ENCODE measurements around the gene CELF2. TPM values are rescaled to one million over a fixed set of nuclear protein-coding genes. Genes with fewer than 3 reads are reported as not detected.
A peak's percentile ranks its signal among the peaks of the same experiment; 100 is the strongest.

The CELF2 gene
- total and polyA plus RNA-seq, 9 of the 15 experiments (the other 6 are each of a cell fraction or from before 2014, with no cell fraction given) = 4.0 to 20.3 (median 11.1) TPM

GRCh38 chr10:11284291-11285085 is 266.8 kb downstream of the CELF2 start (continued):
- TF ChIP-seq ZNF274 (IDR thresholded peaks at IDR 0.05; ENCODE audit: borderline replicate concordance, low read depth, low read length) (no peak), SMARCA5 (IDR thresholded peaks at IDR 0.05) (no peak), ATF2 (CRISPR knock-in tag; IDR thresholded peaks at IDR 0.05) (no peak), ZZZ3 (IDR thresholded peaks at IDR 0.05) (no peak), GATA2 (CRISPR knock-in tag; IDR thresholded peaks at IDR 0.05) (no peak), BRF1 (IDR thresholded peaks at IDR 0.05; ENCODE audit: borderline replicate concordance, extremely low read depth, insufficient read length) (no peak), EHMT2 (IDR thresholded peaks at IDR 0.05) (peak; percentile 50; the same call in 1 of the 2 replicates), KAT7 (CRISPR knock-in tag; IDR thresholded peaks at IDR 0.05; ENCODE audit: borderline replicate concordance) (no peak), ZFP91 (CRISPR knock-in tag; IDR thresholded peaks at IDR 0.05) (no peak), ZFP30 (CRISPR knock-in tag; IDR thresholded peaks at IDR 0.05; ENCODE audit: borderline replicate concordance) (no peak), XRCC5 (IDR thresholded peaks at IDR 0.05; ENCODE audit: low read depth, low read length) (no peak), DEAF1 (CRISPR knock-in tag; IDR thresholded peaks at IDR 0.05) (no peak), ZNF395 (CRISPR knock-in tag; IDR thresholded peaks at IDR 0.05) (no peak), THRB (CRISPR knock-in tag; conservative IDR thresholded peaks at IDR 0.05) (no peak; the same call in 1 of the 2 replicates), ZNF316 (IDR thresholded peaks at IDR 0.05) (no peak), ZNF740 (CRISPR knock-in tag; IDR thresholded peaks at IDR 0.05) (no peak), ZNF740 (tag; IDR thresholded peaks at IDR 0.05) (no peak), SETDB1 (IDR thresholded peaks at IDR 0.05; ENCODE audit: low read length) (no peak)

Data from K562 (cell line).